Heart left ventricle (tissue), 16 donors: ENCODE results near the gene TRIP13. TPM values are rescaled to one million over a fixed set of nuclear protein-coding genes. Genes with fewer than 3 reads are reported as not detected.

ENCODE experiments used
- ATAC-seq, 4 donors: fragments of 200-7000 bp; cut with Tn5 transposase; one replicate each; pipeline ENCODE4 v1.9.1; 2020 to 2022; ENCODE audit warnings: moderate library complexity in 4 of 4, mild to moderate bottlenecking in 3 of 4, moderate number of reproducible peaks in 1 of 4
- DNase-seq, 5 donors: peaks; one replicate each; pipeline ENCODE4 v3.0.0-alpha.2; 2020
- H3K27ac ChIP-seq, 12 donors: fragments of 200-600 bp; sonication (generic) in 4 of 12; one replicate each; pipeline versions ENCODE4 v1.5.0 to v1.8.0; 2016 to 2022; ENCODE audit warnings: mild to moderate bottlenecking in 2 of 12
- H3K27me3 ChIP-seq, 9 donors: fragments of 200-600 bp; sonication (generic) in 2 of 9; one replicate each; pipeline versions ENCODE4 v1.5.1 to v1.8.0; 2016 to 2022; ENCODE audit warnings: mild to moderate bottlenecking in 3 of 9
- H3K36me3 ChIP-seq, 9 donors: fragments of 200-600 bp; sonication (generic) in 2 of 9; one replicate each; pipeline versions ENCODE4 v1.5.0 to v1.8.0; 2018 to 2022; ENCODE audit warnings: mild to moderate bottlenecking in 2 of 9
- H3K4me1 ChIP-seq, 12 donors: fragments of 200-600 bp; sonication (generic) in 4 of 12; one replicate each; pipeline versions ENCODE4 v1.5.0 to v1.8.0; 2016 to 2022; ENCODE audit warnings: mild to moderate bottlenecking in 3 of 12
- H3K4me3 ChIP-seq, 12 donors: fragments of 200-600 bp; sonication (generic) in 4 of 12; one replicate each; pipeline versions ENCODE4 v1.5.0 to v1.8.0; 2017 to 2022; ENCODE audit warnings: mild to moderate bottlenecking in 9 of 12, moderate library complexity in 4 of 12
- H3K9me3 ChIP-seq, 12 donors: fragments of 200-600 bp; sonication (generic) in 4 of 12; one replicate each; pipeline versions ENCODE4 v1.5.0 to v1.8.0; 2016 to 2022; ENCODE audit warnings: mild to moderate bottlenecking in 1 of 12
- POLR2A ChIP-seq, 2 donors: fragments of 450-650 bp; IDR thresholded peaks; one replicate each; pipeline ENCODE4 v1.6.1; 2017; ENCODE audit warnings: antibody characterized with exemption in 2 of 2, mild to moderate bottlenecking in 2 of 2, moderate library complexity in 2 of 2
- WGBS, 4 donors: extraction: QIAGEN DNeasy Blood & Tissue Kit in 2 of 4; methylation state at CpG; one replicate each; pipeline versions ENCODE4 v1.1.5 to v1.1.7; 2013 to 2018; 5-methylcytosine and 5-hydroxymethylcytosine counted together
- intact Hi-C, 10 donors: fragments of 100-400 bp; cut with DNase I; formaldehyde crosslinking; loops; one replicate each; pipeline versions ENCODE4 v1.11.1 to v1.14.2; 2022
- polyA plus RNA-seq, 2 donors: library from polyadenylated mRNA; stranded (reverse); fragments of 200-250 nt; gene quantifications; one replicate each; pipeline ENCODE4 v1.2.3, GENCODE V29; 2013
- total RNA-seq, 9 donors: library from RNA; depleted of rRNA in 2 of 9; stranded (reverse); fragments of >200 nt in 2 of 9; fragmentation: NEBNext Ultra II Directional in 3 of 9; extraction: Animal tissue kit (Norgen Biotek cat#: 25700) in 3 of 9; gene quantifications; one replicate each; pipeline versions ENCODE4 v1.1.0 to v1.2.4, GENCODE V29; 2016 to 2023
- TF ChIP-seq, protein P1 (sequence below), 12 donors: fragments of 200-600 bp; sonication (generic) in 4 of 12; IDR thresholded peaks; one replicate each; pipeline versions ENCODE4 v1.5.0 to v1.8.0; 2018 to 2022; ENCODE audit warnings: antibody characterized with exemption in 12 of 12, mild to moderate bottlenecking in 5 of 12
- donor health status: ischemic (EF 13 %, LVEDD 7.1; RV severe dilation, severe dysfunction).
- donor health status: healthy with polysubstance abuse.
- donor health status: DM: no; HTN: yes; CAD: no.
- donor health status: DM: no; HTN: no; CAD: no.
- donor health status: ischemic (EF 25% LVEDD 6.9; RV normal size, moderate dysfunction).
- donor health status: ischemic (EF 25% LVEDD 5.7; RV mildly dilated, moderate dysfunction).
- donor health status: healthy.
- donor health status: DM: yes; HTN: yes; CAD: no.
- donor health status: ischemic (EF 35%, LVEDD 5.7; RV mildly dilated, moderate dysfunction).
- donor health status: nonischemic (EF 11% LVEDD 7.7; RV severe dilation, severe dysfunction).
- donor health status: DM: yes; HTN: yes; CAD: no.
- donor health status: PGD.
- donor health status: ischemic (EF 29% LVEDD 5.4; RV normal size, mild dysfunction).
- donor health status: nonischemic (EF 23%, LVEDD 6.1; RV moderate dilation, normal function).

The TRIP13 gene
- total and polyA plus RNA-seq, 11 donors = 0.19 to 4.2 (median 0.49) TPM

- Histone ChIP-seq H3K27me3 (no peaks in the 10 kb centered on the region), H3K4me1 (peaks cover 0 to 4% (median 0%) of the 10 kb centered on the region in 12 donors), H3K27ac (no peak overlapping the region), H3K36me3 (peaks cover 0 to 24% (median 0%) of the 10 kb centered on the region in 9 donors), H3K9me3 (no peaks in the 10 kb centered on the region), H3K4me3 (no peak overlapping the region)
- 94 to 97% (median 95%) methylated on average over 6 of the region's 6 CpGs for WGBS, 4 donors
- intact Hi-C loops = loop anchor here in 9 of 10 donors (2.0 to 10.0 kb wide), 5 partner anchors 231 to 459 kb away; partner anchors contain the start of gene EXOC3 (in 5 of the 9)
- no peak for DNase-seq
- ATAC-seq = no peak
- TF ChIP-seq, protein P1, sequence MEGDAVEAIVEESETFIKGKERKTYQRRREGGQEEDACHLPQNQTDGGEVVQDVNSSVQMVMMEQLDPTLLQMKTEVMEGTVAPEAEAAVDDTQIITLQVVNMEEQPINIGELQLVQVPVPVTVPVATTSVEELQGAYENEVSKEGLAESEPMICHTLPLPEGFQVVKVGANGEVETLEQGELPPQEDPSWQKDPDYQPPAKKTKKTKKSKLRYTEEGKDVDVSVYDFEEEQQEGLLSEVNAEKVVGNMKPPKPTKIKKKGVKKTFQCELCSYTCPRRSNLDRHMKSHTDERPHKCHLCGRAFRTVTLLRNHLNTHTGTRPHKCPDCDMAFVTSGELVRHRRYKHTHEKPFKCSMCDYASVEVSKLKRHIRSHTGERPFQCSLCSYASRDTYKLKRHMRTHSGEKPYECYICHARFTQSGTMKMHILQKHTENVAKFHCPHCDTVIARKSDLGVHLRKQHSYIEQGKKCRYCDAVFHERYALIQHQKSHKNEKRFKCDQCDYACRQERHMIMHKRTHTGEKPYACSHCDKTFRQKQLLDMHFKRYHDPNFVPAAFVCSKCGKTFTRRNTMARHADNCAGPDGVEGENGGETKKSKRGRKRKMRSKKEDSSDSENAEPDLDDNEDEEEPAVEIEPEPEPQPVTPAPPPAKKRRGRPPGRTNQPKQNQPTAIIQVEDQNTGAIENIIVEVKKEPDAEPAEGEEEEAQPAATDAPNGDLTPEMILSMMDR (IDR thresholded peaks at IDR 0.05) = no peak
- no peak for TF ChIP-seq POLR2A (IDR thresholded peaks at IDR 0.05)
Measured at GRCh38 chr5:903756-904096, 11.0 kb downstream of the TRIP13 start.

- intact Hi-C loops = loop anchor here in 6 of 10 donors (2.0 to 10.0 kb wide), 3 partner anchors 234 to 460 kb away; partner anchors contain the start of gene EXOC3 (in 5 of the 6)
- peaks cover 0 to 24% (median 0%) of the 10 kb centered on the region in 9 donors for H3K36me3 ChIP-seq
- no peak overlapping the region for H3K27ac ChIP-seq
- H3K4me3 ChIP-seq = no peak overlapping the region
- peaks cover 0 to 4% (median 0%) of the 10 kb centered on the region in 12 donors for H3K4me1 ChIP-seq
- no peaks in the 10 kb centered on the region for H3K27me3 ChIP-seq
- H3K9me3 ChIP-seq = no peaks in the 10 kb centered on the region
- TF ChIP-seq, protein P1 (IDR thresholded peaks at IDR 0.05) = no peak
- TF ChIP-seq POLR2A (IDR thresholded peaks at IDR 0.05) = no peak
- no peak for ATAC-seq
- DNase-seq = no peak
- 90 to 94% (median 94%) methylated on average over 12 of the region's 12 CpGs for WGBS, 4 donors
Measured at GRCh38 chr5:905139-905642, 12.5 kb downstream of the TRIP13 start.

GRCh38 chr5:907366-907910, 14.8 kb downstream of the TRIP13 start:
- DNase-seq (no peak), ATAC-seq (no peak)
- H3K36me3 ChIP-seq = peaks cover 0 to 17% (median 0%) of the 10 kb centered on the region in 9 donors
- no peaks in the 10 kb centered on the region for H3K27me3 ChIP-seq
- no peaks in the 10 kb centered on the region for H3K9me3 ChIP-seq
- intact Hi-C loops = loop anchor here in 5 of 10 donors (10.0 kb wide), 2 partner anchors 433 to 463 kb away; partner anchors contain the start of gene EXOC3 (in 5 of the 5)
- WGBS, 4 donors = 92 to 98% (median 95%) methylated on average over 6 to 7 of the region's 7 CpGs
- TF ChIP-seq, protein P1 (IDR thresholded peaks at IDR 0.05) = no peak
- no peak for TF ChIP-seq POLR2A (IDR thresholded peaks at IDR 0.05)
- H3K27ac ChIP-seq = no peak overlapping the region
- H3K4me3 ChIP-seq = no peak overlapping the region
- H3K4me1 ChIP-seq = peaks cover 0 to 4% (median 0%) of the 10 kb centered on the region in 12 donors

GRCh38 chr5:908172-908571, 15.5 kb downstream of the TRIP13 start:
- intact Hi-C loops = loop anchor here in 5 of 10 donors (10.0 kb wide), 2 partner anchors 433 to 463 kb away; partner anchors contain the start of gene EXOC3 (in 5 of the 5)
- WGBS, 4 donors = 94 to 98% (median 97%) methylated on average over 16 of the region's 16 CpGs
- ATAC-seq (no peak), DNase-seq (no peak)
- no peak overlapping the region for H3K4me3 ChIP-seq
- H3K36me3 ChIP-seq = peaks cover 0 to 17% (median 0%) of the 10 kb centered on the region in 9 donors
- H3K27ac ChIP-seq = no peak overlapping the region
- no peaks in the 10 kb centered on the region for H3K4me1 ChIP-seq
- no peaks in the 10 kb centered on the region for H3K27me3 ChIP-seq
- TF ChIP-seq, protein P1 (IDR thresholded peaks at IDR 0.05) = no peak
- TF ChIP-seq POLR2A (IDR thresholded peaks at IDR 0.05) = no peak
- no peaks in the 10 kb centered on the region for H3K9me3 ChIP-seq
